HG03025 (cell line): Measurements from ENCODE around the gene CR1L.
A peak's percentile ranks its signal among the peaks of the same experiment; 100 is the strongest.
"Not testable (repeated sequence)": the region's sequence is repeated elsewhere in the genome, so short reads cannot be mapped to it uniquely, and the experiment has no call there.

Experiments
- ATAC-seq: cut with Tn5 transposase; IDR thresholded peaks from one replicate; pipeline ENCODE4 v1.9.1; 2021; ENCODE audit warnings: mild to moderate bottlenecking, moderate library complexity; ENCODE audit not compliant: unreplicated experiment, low FRiP score

CR1L gene

GRCh38 chr1:207645635-207646081 is 725 bp downstream of the CR1L start:
- no peak for ATAC-seq

- ATAC-seq = no peak
Observed at GRCh38 chr1:207646171-207646570, 1.2 kb downstream of the CR1L start.

- no peak for ATAC-seq
Observed at GRCh38 chr1:207646944-207647579, 2.1 kb downstream of the CR1L start.

- ATAC-seq = no peak
Observed at GRCh38 chr1:207647671-207648333, 2.9 kb downstream of the CR1L start.

- no peak for ATAC-seq
Observed at GRCh38 chr1:207648334-207649209, 3.6 kb downstream of the CR1L start.

- no peak for ATAC-seq
Observed at GRCh38 chr1:207649210-207649753, 4.3 kb downstream of the CR1L start.

- no peak for ATAC-seq
Observed at GRCh38 chr1:207649865-207650580, 5.1 kb downstream of the CR1L start.

GRCh38 chr1:207651583-207651982 is 6.7 kb downstream of the CR1L start:
- ATAC-seq = no peak

- ATAC-seq = no peak
Observed at GRCh38 chr1:207654320-207654719, 9.4 kb downstream of the CR1L start.

GRCh38 chr1:207658408-207658807 is 13.5 kb downstream of the CR1L start:
- no peak for ATAC-seq

GRCh38 chr1:207658904-207659485 is 14.1 kb downstream of the CR1L start:
- ATAC-seq = no peak

GRCh38 chr1:207659545-207660153 is 14.7 kb downstream of the CR1L start:
- no peak for ATAC-seq

- ATAC-seq = not testable (repeated sequence)
Observed at GRCh38 chr1:207661420-207661819, 16.5 kb downstream of the CR1L start.

GRCh38 chr1:207666342-207666741 is 21.4 kb downstream of the CR1L start:
- ATAC-seq = no peak

- ATAC-seq = no peak
Observed at GRCh38 chr1:207669528-207670009, 24.6 kb downstream of the CR1L start.

GRCh38 chr1:207670192-207670591 is 25.3 kb downstream of the CR1L start:
- ATAC-seq = peak; percentile 66

GRCh38 chr1:207670997-207671396 is 26.1 kb downstream of the CR1L start:
- no peak for ATAC-seq

- no peak for ATAC-seq
Observed at GRCh38 chr1:207672522-207673130, 27.7 kb downstream of the CR1L start.

- ATAC-seq = no peak
Observed at GRCh38 chr1:207673399-207673798, 28.5 kb downstream of the CR1L start.
